ENCODE data around the gene TBX1. TPM values are rescaled to one million over a fixed set of nuclear protein-coding genes. Genes with fewer than 3 reads are reported as not detected.

TBX1 gene
- total RNA-seq, 1 donor from 2014 or later, result 3.4 TPM

DNA sequence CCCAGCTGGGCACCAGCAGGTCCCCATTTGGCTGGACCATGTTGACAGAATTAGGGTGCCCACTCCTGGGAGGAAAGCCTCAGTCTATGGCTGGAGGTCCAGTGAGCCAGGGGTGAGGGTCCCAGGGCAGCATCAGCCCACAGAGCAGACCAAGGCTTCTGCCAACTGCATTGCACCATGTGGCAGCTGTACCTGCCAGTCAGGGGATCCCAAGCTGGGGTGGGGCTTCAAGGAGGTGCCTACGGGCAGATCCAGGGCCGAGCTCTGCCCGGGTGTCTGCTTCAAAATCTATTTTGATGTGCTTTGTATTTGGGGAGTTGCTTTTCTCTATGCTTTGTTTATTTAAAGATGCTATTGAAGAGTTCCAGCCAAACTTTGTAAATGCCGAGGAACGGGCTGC is 26.8 kb upstream of the TBX1 start:
- Mint-ChIP-seq H3K9me3 (no peaks in the 10 kb centered on the region), H3K27ac (no peak overlapping the region), H3K27me3 (peaks cover 13% of the 10 kb centered on the region), H3K4me1 (ENCODE audit: unreplicated experiment) (no peaks in the 10 kb centered on the region), H3K36me3 (no peaks in the 10 kb centered on the region), H3K4me3 (no peak overlapping the region)
- TF ChIP-seq, protein P1, sequence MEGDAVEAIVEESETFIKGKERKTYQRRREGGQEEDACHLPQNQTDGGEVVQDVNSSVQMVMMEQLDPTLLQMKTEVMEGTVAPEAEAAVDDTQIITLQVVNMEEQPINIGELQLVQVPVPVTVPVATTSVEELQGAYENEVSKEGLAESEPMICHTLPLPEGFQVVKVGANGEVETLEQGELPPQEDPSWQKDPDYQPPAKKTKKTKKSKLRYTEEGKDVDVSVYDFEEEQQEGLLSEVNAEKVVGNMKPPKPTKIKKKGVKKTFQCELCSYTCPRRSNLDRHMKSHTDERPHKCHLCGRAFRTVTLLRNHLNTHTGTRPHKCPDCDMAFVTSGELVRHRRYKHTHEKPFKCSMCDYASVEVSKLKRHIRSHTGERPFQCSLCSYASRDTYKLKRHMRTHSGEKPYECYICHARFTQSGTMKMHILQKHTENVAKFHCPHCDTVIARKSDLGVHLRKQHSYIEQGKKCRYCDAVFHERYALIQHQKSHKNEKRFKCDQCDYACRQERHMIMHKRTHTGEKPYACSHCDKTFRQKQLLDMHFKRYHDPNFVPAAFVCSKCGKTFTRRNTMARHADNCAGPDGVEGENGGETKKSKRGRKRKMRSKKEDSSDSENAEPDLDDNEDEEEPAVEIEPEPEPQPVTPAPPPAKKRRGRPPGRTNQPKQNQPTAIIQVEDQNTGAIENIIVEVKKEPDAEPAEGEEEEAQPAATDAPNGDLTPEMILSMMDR (conservative IDR thresholded peaks at IDR 0.05), result no peak
- no peak for DNase-seq (ENCODE audit: extremely low spot score, unreplicated experiment)

DNA sequence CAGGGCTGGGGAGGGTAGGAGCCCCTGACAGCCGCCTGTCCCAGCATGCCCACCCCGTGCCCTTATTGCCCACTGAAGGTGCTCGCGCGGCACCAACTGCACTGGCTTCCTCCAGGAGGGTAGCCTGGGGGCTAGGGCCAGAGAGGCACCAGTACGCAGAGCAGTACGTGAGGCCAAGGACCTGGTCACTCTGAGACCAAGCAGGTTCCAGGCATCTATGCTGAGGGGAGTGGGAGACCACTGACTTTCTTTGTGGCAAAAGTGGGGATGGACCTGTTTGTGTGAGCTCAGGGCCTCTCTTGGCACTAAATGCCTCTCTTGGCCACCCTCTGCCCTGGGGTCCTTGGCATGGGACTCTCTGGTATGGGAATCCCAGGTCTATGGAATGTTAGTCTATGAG is 26.4 kb upstream of the TBX1 start:
- Mint-ChIP-seq H3K27ac (no peak overlapping the region), H3K27me3 (peaks cover 9% of the 10 kb centered on the region), H3K4me3 (no peak overlapping the region), H3K4me1 (ENCODE audit: unreplicated experiment) (no peaks in the 10 kb centered on the region), H3K9me3 (no peaks in the 10 kb centered on the region), H3K36me3 (no peaks in the 10 kb centered on the region)
- no peak for DNase-seq (ENCODE audit: extremely low spot score, unreplicated experiment)
- TF ChIP-seq, protein P1 (conservative IDR thresholded peaks at IDR 0.05), result no peak

DNA sequence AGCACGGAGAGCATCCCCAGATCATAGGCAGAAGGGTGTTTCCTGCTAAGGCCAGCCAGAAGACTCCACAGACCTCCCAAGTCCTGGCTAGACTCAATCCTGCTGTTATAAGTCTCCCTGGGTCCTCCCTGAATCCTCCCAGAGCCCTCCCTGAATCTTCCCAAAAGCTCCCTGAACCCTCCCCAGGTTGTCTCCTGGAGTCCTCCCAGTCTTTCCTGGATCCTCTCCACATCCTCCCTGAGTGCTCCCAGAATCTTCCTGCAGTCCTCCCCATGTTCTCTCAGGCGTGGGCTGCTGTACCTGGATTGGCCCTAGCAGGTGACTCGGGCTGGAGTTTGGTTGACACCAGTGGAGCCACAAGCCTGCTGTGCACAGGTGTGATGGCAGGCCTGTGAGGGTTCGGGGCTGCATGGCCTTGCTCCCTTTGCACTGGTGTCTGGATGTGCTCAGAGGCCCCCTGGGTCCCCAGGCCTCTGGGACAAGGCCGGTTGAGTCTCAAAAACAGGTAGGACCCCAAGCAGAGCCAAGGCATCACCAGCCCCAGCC is 25.7 kb upstream of the TBX1 start:
- Mint-ChIP-seq H3K27ac (no peak overlapping the region), H3K4me1 (ENCODE audit: unreplicated experiment) (no peaks in the 10 kb centered on the region), H3K9me3 (no peaks in the 10 kb centered on the region), H3K36me3 (no peaks in the 10 kb centered on the region), H3K4me3 (no peak overlapping the region), H3K27me3 (peaks cover 6% of the 10 kb centered on the region)
- TF ChIP-seq, protein P1 (conservative IDR thresholded peaks at IDR 0.05), result no peak
- no peak for DNase-seq (ENCODE audit: extremely low spot score, unreplicated experiment)

DNA sequence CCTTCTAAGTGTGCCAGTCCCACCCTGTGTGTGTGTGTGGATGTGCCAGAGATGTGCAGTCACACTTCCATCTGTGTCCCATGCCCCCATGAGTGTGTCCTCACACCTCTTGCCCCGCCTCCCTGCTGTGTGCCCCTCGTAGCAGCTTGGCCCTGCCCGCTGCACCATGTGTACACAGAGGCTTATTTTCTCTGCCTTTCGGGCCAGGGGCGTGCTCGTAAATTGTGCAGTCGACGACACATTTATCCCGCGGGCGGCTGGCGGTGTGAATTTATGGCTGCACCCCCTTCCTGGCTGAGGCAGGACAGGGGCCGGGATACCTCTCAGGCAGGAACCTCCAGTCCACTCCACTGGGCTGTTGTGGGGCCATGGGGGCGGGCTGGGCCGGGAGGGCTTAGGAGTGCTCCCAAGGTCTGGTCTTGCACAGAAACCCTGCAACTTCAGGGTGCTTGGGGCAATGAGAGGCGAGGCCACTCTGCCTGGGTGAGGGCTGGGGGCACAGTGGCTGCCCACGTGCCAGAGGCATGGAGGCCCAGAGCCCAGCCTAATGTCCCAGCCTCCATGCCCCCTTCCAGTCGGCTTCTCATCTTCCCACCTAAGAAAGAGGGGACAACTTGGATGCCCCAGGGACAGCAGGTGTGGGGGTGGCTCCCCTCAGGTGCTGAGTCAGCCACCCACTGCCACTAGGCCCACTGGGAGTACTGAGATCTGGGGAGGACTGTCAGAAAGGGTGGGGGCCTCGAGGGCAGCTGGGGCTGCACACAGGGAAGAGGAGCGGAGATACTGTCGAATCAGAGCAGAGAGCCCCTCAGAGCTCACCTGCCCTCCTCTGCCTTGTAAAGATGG is 24.7 kb upstream of the TBX1 start:
- H3K4me3 Mint-ChIP-seq, result no peak overlapping the region
- no peak overlapping the region for H3K27ac Mint-ChIP-seq

DNA sequence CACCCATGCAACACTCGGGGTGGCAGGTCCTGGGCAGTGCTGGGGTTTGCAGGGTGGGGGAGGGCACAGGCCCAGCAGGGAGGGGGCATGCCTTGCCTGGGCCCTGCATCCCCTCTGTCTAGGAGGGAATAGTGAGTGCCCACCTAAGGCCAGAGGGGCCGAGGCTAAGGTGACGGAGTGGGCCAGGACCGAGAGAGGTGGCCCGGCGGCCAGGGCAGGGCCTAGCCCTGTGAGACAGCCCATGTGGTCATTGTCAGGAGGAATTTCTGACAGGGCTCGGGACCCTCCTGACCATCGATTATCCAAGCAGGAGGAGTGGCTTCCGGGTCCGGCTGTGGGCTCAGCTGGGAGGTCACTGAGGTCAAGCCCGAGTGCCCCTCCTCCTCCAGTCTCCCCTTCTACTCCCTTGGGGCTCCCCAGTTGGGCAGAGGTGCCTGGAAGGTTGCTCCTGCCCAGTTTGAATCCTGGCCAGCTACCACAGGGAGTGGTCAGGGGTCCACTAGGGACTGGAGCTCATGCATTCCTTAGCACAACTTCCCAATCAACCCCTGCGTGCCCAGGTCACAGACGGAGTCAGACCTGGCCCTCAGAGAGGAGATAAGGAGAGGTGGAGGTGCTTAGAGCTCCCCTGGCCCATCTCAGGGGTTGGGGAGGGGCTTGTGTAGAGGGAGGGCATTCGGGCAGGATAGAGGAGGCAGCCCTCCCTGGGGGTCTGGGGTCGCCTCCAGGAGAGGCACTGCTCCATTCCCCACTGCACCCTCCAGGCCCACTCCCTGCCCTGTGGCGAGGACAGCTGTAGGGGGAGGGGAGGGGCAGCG is 22.5 kb upstream of the TBX1 start:
- DNase-seq (ENCODE audit: extremely low spot score, unreplicated experiment), result no peak
- no peak overlapping the region for H3K27ac Mint-ChIP-seq
- no peaks in the 10 kb centered on the region for H3K9me3 Mint-ChIP-seq
- H3K36me3 Mint-ChIP-seq, result no peaks in the 10 kb centered on the region
- no peak overlapping the region for H3K4me3 Mint-ChIP-seq
- TF ChIP-seq, protein P1 (conservative IDR thresholded peaks at IDR 0.05), result no peak
- H3K4me1 Mint-ChIP-seq (ENCODE audit: unreplicated experiment), result no peaks in the 10 kb centered on the region
- H3K27me3 Mint-ChIP-seq, result no peaks in the 10 kb centered on the region

More for the DNA sequence above, 24.7 kb upstream of the TBX1 start:
- no peaks in the 10 kb centered on the region for H3K27me3 Mint-ChIP-seq
- no peaks in the 10 kb centered on the region for H3K36me3 Mint-ChIP-seq
- no peaks in the 10 kb centered on the region for H3K9me3 Mint-ChIP-seq
- H3K4me1 Mint-ChIP-seq (ENCODE audit: unreplicated experiment), result no peaks in the 10 kb centered on the region
- no peak for DNase-seq (ENCODE audit: extremely low spot score, unreplicated experiment)
- TF ChIP-seq, protein P1 (conservative IDR thresholded peaks at IDR 0.05), result no peak
